ENCODE data around the gene ZFPM1.

The ZFPM1 gene

DNA sequence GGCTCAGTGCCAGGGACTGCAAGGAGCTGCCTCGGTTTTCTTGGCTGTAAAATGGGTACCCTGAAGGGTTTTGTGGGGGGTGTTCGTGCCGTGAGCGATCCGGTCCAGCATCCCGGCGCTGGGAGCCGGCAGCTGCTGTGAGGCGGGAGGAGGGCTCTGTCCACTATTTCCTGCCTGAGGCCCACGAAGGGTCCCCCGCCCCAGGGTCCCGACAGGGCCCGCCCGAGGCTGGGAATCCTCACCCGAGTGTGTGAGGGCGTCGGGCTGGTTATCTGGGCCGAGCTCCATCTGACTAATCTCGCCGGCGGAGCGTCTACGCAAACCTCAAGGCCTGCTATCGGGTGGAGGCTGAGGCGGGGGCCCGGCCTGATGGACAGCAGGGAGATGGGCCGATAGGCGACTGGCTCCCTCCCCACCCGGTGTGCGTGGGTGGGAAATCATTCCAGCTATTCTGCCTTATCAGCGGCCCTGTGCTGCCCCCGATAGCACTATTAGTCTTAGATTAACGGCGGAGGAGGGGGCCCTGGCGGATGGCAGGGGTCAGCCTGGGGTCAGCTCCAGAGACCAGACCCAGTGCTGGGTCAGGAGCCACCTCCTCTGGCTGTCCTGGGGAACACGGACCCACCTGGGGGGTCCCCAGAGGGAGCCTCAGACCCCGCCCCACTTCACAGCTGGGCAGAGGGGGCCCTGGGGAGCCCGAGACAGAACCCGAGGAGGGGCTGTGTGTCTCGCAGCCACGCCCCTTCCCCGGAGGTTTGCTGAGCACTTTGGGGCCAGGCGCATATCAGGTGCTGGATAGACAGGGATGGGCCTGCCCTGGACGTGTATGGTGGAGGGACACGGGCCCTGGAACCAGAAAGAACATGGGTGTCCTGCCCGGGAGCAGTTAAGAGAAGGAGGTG lies 44.7 kb downstream of the ZFPM1 start:
- DNase-seq (ENCODE audit: low read depth in 2 of 2): no peak

DNA sequence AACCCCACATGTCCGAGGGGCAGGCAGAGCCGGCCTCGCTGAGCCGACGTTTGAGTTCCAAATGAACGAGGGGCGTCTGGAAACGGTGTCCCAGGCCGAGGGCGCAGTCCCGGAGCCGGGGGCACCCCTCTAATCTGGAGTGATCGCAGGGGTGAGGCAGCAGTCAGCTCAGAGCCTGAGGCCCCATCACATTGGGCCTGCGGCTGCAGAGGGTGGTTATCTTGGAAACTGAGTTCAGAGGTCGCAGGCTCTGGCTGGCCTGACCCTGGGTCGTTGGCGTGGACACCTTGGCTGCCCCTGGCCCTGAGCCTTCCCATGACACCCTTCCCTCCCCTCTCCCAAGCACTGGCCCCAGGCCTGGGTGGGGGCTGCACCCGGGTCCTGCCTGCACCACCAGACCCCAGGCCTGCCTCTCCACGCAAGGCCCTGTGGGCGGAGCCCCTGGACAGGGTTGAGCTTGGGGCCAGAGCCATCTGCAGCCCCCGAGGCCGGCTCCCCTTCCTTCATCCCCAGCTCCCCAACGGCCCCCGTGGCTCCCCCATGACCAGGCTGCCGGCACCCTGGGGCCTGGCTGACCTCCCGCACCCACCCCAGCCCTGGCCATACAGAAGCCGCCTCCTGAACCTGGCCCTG lies 45.6 kb downstream of the ZFPM1 start:
- no peak for DNase-seq (ENCODE audit: low read depth in 2 of 2)

- no peak for DNase-seq (ENCODE audit: low read depth in 2 of 2)
Measured at GRCh38 chr16:88499292-88499691, 46.2 kb downstream of the ZFPM1 start.

DNA sequence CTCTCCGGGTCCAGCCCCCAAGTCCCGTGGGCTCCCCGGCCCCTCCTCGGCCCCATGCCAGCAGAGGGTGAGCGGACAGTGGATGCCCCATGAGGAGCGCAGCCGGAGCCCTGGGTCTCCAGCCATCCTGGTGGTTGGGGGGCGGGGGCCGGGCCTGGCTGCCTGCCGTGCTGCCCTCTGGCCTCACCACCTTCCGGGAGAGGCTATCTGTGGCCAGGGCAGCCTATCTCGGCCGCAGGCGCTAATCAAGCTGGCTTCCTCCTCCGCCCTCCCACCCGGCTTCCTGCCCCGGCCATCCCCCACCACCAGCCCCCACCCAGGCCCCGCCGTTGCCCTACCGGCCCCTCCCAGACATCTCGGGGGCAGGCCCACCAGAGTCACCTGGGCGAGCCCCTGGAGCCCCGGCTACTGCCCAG lies 46.8 kb downstream of the ZFPM1 start:
- no peak for DNase-seq (ENCODE audit: low read depth in 2 of 2)

DNA sequence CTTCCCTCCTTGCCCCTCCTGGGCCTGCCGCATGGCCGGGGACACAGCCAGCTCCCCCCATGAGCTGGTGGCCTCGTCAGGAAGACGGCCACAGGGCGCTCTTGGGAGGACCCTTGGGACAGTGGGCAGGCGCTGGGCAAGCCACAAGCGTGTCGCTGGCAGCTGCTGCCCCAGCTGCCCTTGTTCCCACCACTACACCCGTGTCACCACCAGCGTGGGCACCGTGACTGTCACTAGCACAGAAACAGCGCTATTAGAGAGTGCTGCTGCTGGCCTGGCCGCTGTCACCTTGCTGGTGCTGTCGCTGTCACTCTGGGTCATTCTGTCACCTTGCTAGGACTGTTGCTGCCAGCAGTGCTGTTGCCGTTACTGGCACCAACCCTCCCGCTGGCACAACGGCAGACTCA lies 47.2 kb downstream of the ZFPM1 start:
- DNase-seq (ENCODE audit: low read depth in 2 of 2): no peak

- no peak for DNase-seq (ENCODE audit: low read depth in 2 of 2)
Measured at GRCh38 chr16:88502371-88502770, 49.3 kb downstream of the ZFPM1 start.

GRCh38 chr16:88502776-88503280 lies 49.7 kb downstream of the ZFPM1 start:
- no peak for DNase-seq (ENCODE audit: low read depth in 2 of 2)

- no peak for DNase-seq (ENCODE audit: low read depth in 2 of 2)
Measured at GRCh38 chr16:88503374-88503770, 50.3 kb downstream of the ZFPM1 start.

- no peak for DNase-seq (ENCODE audit: low read depth in 2 of 2)
Measured at GRCh38 chr16:88503771-88504488, 50.9 kb downstream of the ZFPM1 start.

GRCh38 chr16:88504489-88505404 lies 51.7 kb downstream of the ZFPM1 start:
- DNase-seq (ENCODE audit: low read depth in 2 of 2): no peak

GRCh38 chr16:88505405-88506082 lies 52.5 kb downstream of the ZFPM1 start:
- peak; percentile 16 to 47 for DNase-seq (ENCODE audit: low read depth in 2 of 2)

DNA sequence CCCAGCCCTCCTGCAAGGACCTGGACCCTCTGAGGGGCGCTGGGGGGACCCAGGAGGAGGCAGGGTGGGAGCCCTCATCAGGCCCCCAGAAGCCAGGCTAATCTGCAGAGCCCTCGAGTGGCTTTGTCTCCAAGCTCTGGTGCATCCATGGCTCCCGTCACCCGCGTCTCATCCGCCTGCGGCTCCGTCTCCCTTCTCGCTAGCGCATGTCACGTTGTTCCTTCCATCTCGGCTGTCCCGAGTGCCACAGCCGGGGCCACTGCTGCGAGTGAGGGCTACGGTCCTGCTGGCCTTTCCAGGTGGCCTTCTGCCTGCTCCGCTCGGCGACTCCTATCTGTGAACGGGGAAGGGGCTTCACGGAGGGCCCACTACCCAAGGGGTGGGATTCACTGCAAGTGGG lies 53.6 kb downstream of the ZFPM1 start:
- no peak for DNase-seq (ENCODE audit: low read depth in 2 of 2)

GRCh38 chr16:88507231-88507743 lies 54.2 kb downstream of the ZFPM1 start:
- no peak for DNase-seq (ENCODE audit: low read depth in 2 of 2)

DNA sequence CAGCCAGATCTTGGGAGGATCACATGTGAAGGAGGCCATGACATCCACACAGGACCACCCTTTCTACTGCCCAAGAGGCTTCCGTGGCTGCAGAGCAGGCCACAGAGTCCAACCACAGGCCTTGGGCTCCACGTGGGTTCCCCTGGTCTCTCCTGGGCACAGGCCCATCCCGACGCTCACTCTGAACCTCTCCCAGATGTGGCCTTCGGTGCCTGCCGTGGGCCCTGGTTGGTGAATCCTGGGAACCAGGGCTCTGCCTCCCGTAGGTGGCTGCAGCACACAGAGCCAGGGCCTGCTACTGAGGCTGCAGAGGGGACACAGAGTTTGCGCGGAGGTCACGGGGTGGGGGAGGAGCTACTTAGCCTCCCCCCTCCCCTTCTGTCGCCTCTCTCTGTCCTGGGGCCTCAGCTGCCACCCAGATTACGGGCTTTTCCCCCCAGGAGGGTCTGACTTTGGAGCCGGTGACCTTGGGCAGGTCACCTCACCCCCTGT lies 55.3 kb downstream of the ZFPM1 start:
- no peak for DNase-seq (ENCODE audit: low read depth in 2 of 2)

- DNase-seq (ENCODE audit: low read depth in 2 of 2): no peak
Measured at GRCh38 chr16:88508868-88509748, 56.0 kb downstream of the ZFPM1 start.

GRCh38 chr16:88509749-88510069 lies 56.6 kb downstream of the ZFPM1 start:
- no peak for DNase-seq (ENCODE audit: low read depth in 2 of 2)

DNA sequence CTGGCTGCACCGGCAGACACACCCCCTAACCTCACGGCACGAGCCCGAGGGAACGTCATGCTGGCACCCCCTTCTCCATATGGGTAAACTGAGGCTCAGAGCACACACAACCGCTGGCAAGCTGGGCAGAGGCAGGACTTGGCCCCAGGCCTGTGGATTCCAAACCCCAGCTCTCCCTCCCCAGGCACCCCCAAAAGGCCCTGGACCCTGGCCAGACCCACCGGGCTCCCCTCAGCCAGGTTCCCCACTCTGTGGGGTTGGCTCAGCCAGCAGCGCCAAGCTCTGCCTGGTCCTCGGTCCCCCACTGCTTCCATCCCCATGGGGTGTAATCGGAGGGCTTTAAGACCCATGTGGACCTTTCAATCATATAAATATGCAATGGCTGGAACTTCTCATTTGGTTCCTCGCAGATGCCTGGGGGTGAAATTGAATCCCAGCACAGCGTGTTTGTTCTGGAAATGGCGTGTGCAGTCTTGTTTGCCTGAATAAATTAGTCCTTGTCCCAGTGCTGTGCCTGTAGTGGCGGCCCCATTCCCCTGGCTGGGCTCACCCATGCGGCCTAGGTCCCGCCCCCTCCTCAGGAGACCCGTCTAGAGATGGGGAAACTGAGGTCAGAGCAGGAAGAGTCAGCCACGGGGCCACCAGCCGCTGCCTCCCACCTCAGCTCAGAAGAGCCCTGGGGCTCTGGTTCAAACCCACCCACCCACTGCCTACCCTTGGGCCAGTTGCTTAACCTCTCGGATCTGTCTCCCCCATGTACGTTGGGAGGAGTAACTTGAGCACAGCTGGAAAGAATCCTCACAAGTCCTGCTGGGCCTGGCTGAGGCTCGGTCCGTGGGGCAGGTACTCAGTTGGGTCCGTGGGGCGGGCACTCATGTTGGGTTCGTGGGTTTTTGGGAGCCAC lies 57.3 kb downstream of the ZFPM1 start:
- no peak for DNase-seq (ENCODE audit: low read depth in 2 of 2)

DNA sequence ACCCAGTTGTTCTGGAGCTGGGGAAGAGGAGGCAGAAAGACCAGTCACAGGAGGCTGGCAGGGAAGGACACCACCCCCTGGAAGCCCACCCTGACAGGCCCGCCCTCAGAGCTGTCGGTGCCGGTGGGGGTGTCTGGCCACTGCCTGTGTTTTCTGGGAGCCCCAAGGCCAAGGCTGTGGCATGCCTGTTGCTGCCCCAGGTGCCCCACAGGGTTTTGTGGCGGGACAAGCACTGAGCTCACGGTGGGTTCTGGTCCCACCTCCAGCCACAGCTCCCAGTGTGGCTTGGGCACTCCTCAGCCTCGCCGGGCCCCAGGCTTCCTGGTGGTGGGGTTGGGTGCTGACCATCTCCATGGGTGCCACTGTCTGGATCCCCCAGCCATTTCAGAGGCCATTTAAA lies 58.0 kb downstream of the ZFPM1 start:
- no peak for DNase-seq (ENCODE audit: low read depth in 2 of 2)

Data from activated CD8-positive, alpha-beta memory T cell treated with anti-CD3 and anti-CD28 coated beads for 4 hours (primary cell).